Activated effector memory CD4-positive, alpha-beta T cell treated with anti-CD3 and anti-CD28 coated beads, Interleukin-2, amount 50 U/mL, for 16 hours (primary cell): ENCODE results near the gene IKZF1.

ENCODE experiments used
- DNase-seq: peaks from one replicate; pipeline ENCODE4 v3.0.0-alpha.2; 2020

The IKZF1 gene

DNA sequence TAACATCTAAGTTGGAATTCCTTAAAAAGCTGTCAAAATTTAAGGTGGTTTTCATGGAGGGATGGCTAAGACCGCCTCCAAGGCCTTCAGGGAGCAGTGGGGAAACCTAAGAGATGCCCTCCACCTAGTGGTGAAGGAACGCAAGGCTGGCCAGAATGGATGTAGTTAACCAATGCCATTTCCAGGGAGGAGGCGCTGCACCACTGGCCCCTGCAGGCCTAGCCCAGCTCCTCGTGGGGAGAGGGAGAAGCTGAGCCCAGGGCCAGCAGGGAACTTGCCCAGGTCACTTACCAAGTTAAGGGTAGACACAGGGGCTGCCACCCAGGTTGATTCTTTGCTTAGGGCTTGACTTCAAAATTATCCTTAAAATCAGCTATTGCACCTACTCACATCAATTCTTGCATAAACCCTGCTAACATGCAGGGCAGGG is 113.6 kb downstream of the IKZF1 start:
- peak; percentile 89 for DNase-seq

DNA sequence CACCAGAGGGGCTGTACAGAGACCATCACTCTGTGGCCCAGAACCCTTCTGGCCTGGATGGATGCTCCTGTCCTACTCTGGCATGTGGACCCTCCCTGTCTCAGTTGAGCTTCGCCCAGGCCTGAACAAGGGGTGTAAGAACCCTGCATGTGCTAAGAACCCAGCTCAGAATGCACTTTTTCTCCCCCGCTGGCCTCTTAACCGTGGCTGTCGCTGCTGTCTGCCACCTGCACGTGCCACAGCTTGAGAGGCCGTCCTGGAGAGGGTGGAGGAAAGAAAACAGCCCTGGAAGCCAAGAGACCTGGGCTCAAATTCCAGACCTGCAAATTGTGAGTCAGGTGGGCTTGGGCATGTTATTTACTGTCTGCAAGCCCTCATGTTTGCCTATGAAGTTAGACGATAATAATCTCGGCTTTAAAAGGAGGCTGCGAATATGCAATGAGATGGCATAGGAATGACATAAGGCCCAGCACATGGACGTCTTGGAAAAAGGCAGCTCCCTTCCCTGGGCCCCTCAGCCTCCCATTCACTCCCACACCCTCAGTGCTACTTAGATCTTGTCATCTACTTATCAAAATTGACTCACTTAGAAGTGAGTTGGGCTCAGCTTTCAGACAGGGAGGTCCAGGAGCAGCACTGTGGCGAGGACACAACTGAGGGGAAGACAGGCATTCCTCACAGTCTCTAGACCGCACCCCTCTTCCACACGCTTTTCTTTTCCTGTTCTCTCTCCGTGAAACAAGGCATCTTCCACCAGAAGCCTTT is 114.2 kb downstream of the IKZF1 start:
- DNase-seq: no peak

- DNase-seq: no peak
Observed at GRCh38 chr7:50421043-50421442, 116.5 kb downstream of the IKZF1 start.

DNA sequence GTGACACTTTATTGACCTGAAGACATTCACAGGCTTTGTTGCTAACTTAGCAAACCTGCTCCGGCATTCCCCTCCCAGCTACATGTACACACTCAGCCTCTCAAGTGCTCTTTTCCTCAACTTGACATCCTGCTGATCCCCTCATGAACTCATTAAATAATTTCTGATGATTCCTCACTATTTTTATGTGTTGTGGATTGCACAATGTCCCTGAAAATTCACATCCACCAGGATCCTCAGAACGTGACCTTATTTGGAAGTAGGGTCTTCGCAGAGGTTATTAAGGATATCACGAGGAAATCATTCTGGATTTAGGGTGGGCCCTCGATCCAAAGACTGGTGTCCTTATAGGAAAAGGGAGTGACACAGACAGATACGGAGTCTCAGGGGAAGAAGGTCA is 118.3 kb downstream of the IKZF1 start:
- DNase-seq: no peak

DNA sequence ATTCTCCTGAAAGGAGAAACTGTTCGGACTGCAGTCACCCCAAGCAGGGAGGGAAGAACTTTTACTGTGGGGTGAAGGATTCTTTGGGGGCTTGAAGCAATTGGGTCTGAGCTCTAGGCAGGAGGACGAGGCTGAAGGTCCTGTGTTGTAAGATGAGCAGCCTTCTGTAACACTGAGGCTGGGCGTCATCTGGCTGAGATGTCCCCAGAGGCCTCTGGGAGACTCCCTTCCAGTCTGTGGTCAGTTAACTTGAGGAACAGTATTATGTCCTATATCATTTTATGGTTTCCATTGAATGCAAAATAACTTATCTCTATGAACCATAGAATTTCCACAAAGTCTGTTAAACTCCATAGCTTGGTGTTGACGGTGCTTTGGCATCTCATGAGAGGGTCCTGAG is 119.3 kb downstream of the IKZF1 start:
- DNase-seq: no peak

DNA sequence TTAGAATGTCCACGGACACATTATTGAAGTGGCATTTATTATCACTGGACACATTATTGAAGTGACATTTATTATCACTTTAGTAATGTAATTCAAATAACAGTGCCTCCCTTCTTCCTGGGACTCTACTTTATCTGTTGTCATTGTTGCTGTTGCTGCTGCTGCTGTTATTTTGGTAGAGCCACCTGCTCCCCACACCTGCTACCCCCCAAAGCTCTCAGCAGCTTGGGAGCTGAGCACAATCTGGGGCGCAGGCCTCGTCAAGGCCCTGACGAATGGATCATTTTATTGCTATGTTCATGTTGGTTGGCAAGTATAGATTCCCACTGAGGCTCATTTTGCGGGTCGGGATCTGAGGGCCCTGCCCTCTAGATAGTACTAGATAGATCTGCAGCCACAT is 120.8 kb downstream of the IKZF1 start:
- no peak for DNase-seq

DNA sequence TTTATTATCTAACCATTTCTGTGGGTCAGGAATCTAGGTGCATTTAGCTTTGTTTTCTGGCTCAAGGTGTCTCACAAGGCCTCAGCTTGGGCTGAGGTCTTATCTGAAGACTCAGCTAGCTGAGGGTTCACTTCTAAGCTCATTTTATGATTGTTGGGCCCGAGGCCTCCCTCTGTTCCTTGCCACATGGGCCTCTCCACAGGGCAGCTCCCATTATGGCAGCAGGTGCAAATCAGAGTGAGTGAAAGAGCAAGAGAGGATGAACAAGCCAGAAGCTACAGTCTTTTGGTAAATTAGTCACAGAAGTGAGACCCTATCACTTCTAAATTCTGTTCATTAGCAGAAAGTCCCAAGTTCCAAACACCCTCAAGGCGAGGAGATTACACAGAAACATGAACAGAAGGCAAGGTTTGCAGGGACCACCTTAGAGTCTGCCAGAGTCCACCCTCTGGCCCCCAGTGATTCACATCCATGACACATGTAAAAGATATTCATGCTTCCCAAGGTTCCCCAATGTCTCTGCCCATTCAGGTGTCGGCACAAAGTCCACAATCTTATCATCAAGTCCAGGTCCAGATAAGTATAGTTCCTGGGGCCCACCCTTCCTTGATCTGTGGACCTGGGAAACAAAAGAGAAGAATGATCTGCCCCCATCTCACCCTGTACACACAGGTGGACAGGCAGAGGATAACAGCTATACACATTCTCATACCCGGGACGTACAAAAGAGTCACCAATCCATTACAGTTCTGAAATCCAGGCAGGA is 121.9 kb downstream of the IKZF1 start:
- no peak for DNase-seq

DNA sequence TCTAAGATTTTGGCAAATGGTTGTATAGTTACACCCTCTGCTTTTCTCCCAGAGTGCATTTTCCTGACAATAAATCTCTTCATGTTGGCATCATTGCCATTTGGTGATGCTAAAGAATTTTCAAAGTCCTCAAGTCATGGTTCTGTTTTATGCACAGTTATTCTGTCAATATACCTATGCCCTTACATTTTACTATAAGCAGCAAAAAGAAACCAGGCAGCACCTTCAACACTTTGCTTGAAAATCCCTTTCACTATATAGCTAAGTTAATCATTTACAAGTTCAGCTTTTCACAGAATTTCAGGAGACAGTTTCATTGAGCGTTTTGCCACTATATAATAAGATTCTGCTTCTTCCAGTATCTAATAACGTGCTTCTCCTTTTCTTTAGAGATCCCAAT is 123.0 kb downstream of the IKZF1 start:
- DNase-seq: no peak

- DNase-seq: no peak
Observed at GRCh38 chr7:50428911-50429310, 124.4 kb downstream of the IKZF1 start.

GRCh38 chr7:50431316-50431715 is 126.8 kb downstream of the IKZF1 start:
- DNase-seq: no peak

- no peak for DNase-seq
Observed at GRCh38 chr7:50431722-50432305, 127.3 kb downstream of the IKZF1 start.

DNA sequence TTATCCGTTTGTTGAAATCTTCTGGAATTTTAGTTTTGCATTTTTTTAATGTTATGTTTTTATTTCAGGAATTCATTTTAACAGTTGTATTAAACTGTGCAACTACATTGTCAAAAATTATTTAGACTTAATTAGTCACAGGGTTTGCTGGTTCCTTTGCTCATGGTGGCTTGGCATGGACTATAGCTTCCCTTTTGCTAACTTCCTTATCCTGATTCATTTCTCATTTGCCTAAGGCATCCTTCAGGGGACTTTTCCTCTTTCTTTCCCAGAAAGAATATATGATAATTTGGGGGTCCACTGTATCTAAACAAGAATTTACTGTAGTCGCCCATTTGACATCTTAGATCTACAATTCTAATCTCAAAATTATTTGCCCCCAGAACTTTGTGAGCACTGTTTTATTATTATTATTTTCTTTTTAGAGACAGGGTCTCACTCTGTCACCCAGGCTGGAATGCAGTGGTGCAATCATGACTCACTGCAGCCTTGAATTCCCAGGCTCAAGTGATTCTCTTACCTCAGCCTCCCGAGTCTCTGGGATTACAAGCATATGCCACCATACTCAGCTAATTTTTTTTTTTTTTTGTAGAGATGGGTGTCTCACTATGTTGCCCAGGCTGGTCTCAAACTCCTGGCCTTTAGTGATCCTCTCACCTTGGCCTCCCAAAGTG is 131.8 kb downstream of the IKZF1 start:
- DNase-seq: no peak

- DNase-seq: no peak
Observed at GRCh38 chr7:50446542-50446960, 142.0 kb downstream of the IKZF1 start.

DNA sequence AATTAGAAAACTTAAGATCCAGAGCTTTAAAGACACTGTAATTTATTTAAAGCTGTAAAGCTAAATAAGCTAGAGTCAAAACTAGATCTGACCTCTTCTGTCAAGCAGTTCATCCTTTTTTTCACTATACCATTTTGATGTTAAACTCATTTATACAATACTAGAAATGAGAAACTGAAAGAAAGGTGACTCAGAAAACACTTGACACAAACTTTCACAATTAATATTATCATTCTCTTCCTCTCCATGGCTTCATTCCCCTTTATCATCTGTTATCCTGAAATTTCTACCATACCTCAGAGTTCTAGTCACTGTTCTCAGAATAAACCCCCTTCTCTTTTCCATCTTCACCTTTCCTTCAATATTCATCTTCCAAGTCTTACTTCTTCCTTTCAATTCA is 144.3 kb downstream of the IKZF1 start:
- no peak for DNase-seq

GRCh38 chr7:50449501-50449880 is 145.0 kb downstream of the IKZF1 start:
- no peak for DNase-seq

GRCh38 chr7:50449881-50450589 is 145.5 kb downstream of the IKZF1 start, which contains the start of gene FIGNL1:
Gene FIGNL1 (minus strand): TSS chr7:50450350. CDS start chr7:50447287, 3,063 bp downstream.
- peak; percentile 93 for DNase-seq

DNA sequence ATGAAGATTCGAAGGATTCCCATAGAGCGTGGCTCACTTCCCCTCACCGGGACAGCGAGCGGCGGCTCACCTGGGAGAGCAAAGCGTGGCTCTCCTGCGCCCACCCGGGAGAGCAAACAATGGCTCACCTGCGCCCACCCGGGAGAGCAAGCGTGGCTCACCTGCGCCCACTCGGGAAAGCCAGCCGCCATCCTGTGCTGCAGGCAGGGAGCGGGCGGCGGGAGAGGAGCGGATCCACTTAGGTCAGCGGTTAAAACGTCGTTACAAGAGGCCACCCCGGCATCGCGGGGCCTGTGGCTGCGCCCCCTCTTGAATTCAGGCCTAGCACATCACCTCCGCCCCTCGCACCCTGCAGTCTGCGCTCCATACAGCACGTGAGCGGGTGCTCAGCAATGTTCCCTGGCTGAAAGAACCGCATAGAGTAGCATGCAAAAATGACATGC is 146.1 kb downstream of the IKZF1 start:
- peak; percentile 69 for DNase-seq
